HEK293 (cell line): Measurements from ENCODE around the gene TRPM2.

Experiments
- CTCF ChIA-PET: fragments of 350-600 bp; formaldehyde crosslinking; extraction: SDS; loops from one replicate; lab custom pipeline; 2021; ENCODE audit warnings: antibody characterized with exemption; lab: Yijun Ruan, JAX
- POLR2A ChIA-PET: fragments of 300-600 bp; formaldehyde crosslinking; extraction: SDS; loops from one replicate; lab custom pipeline; 2020; ENCODE audit warnings: antibody characterized with exemption, inconsistent platforms; lab: Yijun Ruan, JAX
- H3K27ac ChIP-seq: fragments of 200-500 bp; sonication (Bioruptor generic); 2 replicates; pipeline ENCODE4 v1.5.1; 2014; ENCODE audit warnings: low read depth, low read length, control low read depth, inconsistent platforms; ENCODE audit errors: extremely low read depth
- H3K36me3 ChIP-seq, 2 experiments: fragments of 200-500 bp in 1 of 2; sonication (Bioruptor generic) in 1 of 2; 1 replicate in 1 of 2; 2 replicates in 1 of 2; pipeline ENCODE4 v1.5.1; 2014 to 2017; ENCODE audit warnings: inconsistent platforms in 2 of 2, low read length in 2 of 2; ENCODE audit not compliant: control insufficient read depth in 2 of 2, insufficient read depth in 1 of 2
- H3K4me1 ChIP-seq: fragments of 200-500 bp; sonication (Bioruptor generic); 2 replicates; pipeline ENCODE4 v1.5.1; 2014; ENCODE audit warnings: mild to moderate bottlenecking, low read length, inconsistent platforms; ENCODE audit not compliant: control insufficient read depth, insufficient read depth
- H3K4me3 ChIP-seq: 2 replicates; pipeline ENCODE4 v1.5.1; 2011; ENCODE audit warnings: low read depth, mild to moderate bottlenecking, control low read depth, low read length, moderate library complexity
- H3K9me3 ChIP-seq: fragments of 200-500 bp; sonication (Bioruptor generic); 2 replicates; pipeline ENCODE4 v1.5.1; 2014; ENCODE audit warnings: low read depth, low read length, inconsistent platforms; ENCODE audit not compliant: control insufficient read depth, insufficient read depth
- BCL6B ChIP-seq: fragments of 450-650 bp; formaldehyde crosslinking; IDR thresholded peaks from 2 replicates; pipeline ENCODE4 v1.5.1; 2017; ENCODE audit warnings: missing biosample characterization, missing genetic modification characterization
- EGR2 ChIP-seq: fragments of 450-650 bp; formaldehyde crosslinking; IDR thresholded peaks from 2 replicates; pipeline ENCODE4 v1.5.1; 2016; ENCODE audit warnings: low read depth, missing biosample characterization, missing genetic modification characterization
- GLI4 ChIP-seq: fragments of 450-650 bp; formaldehyde crosslinking; IDR thresholded peaks from 2 replicates; pipeline ENCODE4 v1.5.1; 2016; ENCODE audit warnings: missing biosample characterization, missing genetic modification characterization
- HOXD13 ChIP-seq: sonication (generic); formaldehyde crosslinking; IDR thresholded peaks from 2 replicates; pipeline ENCODE4 v1.8.0; 2022; ENCODE audit warnings: missing genetic modification reagents, borderline replicate concordance
- KLF1 ChIP-seq: fragments of 450-650 bp; formaldehyde crosslinking; IDR thresholded peaks from 2 replicates; pipeline ENCODE4 v1.5.1; 2016; ENCODE audit warnings: missing biosample characterization, missing genetic modification characterization
- KLF8 ChIP-seq: fragments of 450-650 bp; formaldehyde crosslinking; IDR thresholded peaks from 2 replicates; pipeline ENCODE4 v1.5.1; 2016; ENCODE audit warnings: missing biosample characterization, missing genetic modification characterization
- OVOL3 ChIP-seq: fragments of 450-650 bp; formaldehyde crosslinking; IDR thresholded peaks from 2 replicates; pipeline ENCODE4 v1.5.1; 2016; ENCODE audit warnings: missing biosample characterization, missing genetic modification characterization
- RBAK ChIP-seq: fragments of 450-650 bp; formaldehyde crosslinking; IDR thresholded peaks from 2 replicates; pipeline ENCODE4 v1.5.1; 2016; ENCODE audit warnings: missing biosample characterization, missing genetic modification characterization
- SP7 ChIP-seq: fragments of 450-650 bp; formaldehyde crosslinking; IDR thresholded peaks from 2 replicates; pipeline ENCODE4 v1.5.1; 2016; ENCODE audit warnings: missing biosample characterization, missing genetic modification characterization
- ZBTB1 ChIP-seq: fragments of 450-650 bp; formaldehyde crosslinking; IDR thresholded peaks from 2 replicates; pipeline ENCODE4 v1.5.1; 2016; ENCODE audit warnings: missing biosample characterization, missing genetic modification characterization
- ZEB2 ChIP-seq: fragments of 450-650 bp; formaldehyde crosslinking; IDR thresholded peaks from 2 replicates; pipeline ENCODE4 v1.5.1; 2016; ENCODE audit warnings: missing biosample characterization, missing genetic modification characterization
- ZFP37 ChIP-seq: fragments of 450-650 bp; formaldehyde crosslinking; IDR thresholded peaks from 2 replicates; pipeline ENCODE4 v1.5.1; 2016; ENCODE audit warnings: missing biosample characterization, missing genetic modification characterization
- ZFP41 ChIP-seq: fragments of 450-650 bp; formaldehyde crosslinking; IDR thresholded peaks from 2 replicates; pipeline ENCODE4 v1.5.1; 2016; ENCODE audit warnings: missing biosample characterization, missing genetic modification characterization, borderline replicate concordance
- ZNF114 ChIP-seq: fragments of 450-650 bp; formaldehyde crosslinking; IDR thresholded peaks from 2 replicates; pipeline ENCODE4 v1.5.0; 2017; ENCODE audit warnings: missing biosample characterization, missing genetic modification characterization
- ZNF121 ChIP-seq: fragments of 450-650 bp; formaldehyde crosslinking; IDR thresholded peaks from 2 replicates; pipeline ENCODE4 v1.5.1; 2016; ENCODE audit warnings: missing biosample characterization, missing genetic modification characterization
- ZNF157 ChIP-seq: fragments of 450-650 bp; formaldehyde crosslinking; IDR thresholded peaks from 2 replicates; pipeline ENCODE4 v1.5.1; 2016; ENCODE audit warnings: missing biosample characterization, missing genetic modification characterization
- ZNF175 ChIP-seq: fragments of 450-650 bp; formaldehyde crosslinking; IDR thresholded peaks from 2 replicates; pipeline ENCODE4 v1.5.1; 2016; ENCODE audit warnings: missing biosample characterization, missing genetic modification characterization
- ZNF184 ChIP-seq: fragments of 450-650 bp; IDR thresholded peaks from 2 replicates; pipeline ENCODE4 v1.5.1; 2018; ENCODE audit warnings: missing biosample characterization, mild to moderate bottlenecking, missing genetic modification characterization
- ZNF2 ChIP-seq: fragments of 450-650 bp; formaldehyde crosslinking; IDR thresholded peaks from 2 replicates; pipeline ENCODE4 v1.5.1; 2016; ENCODE audit warnings: missing biosample characterization, missing genetic modification characterization
- ZNF37A ChIP-seq: fragments of 450-650 bp; IDR thresholded peaks from 2 replicates; pipeline ENCODE4 v1.5.1; 2018; ENCODE audit warnings: missing biosample characterization, missing genetic modification characterization
- ZNF544 ChIP-seq: fragments of 450-650 bp; formaldehyde crosslinking; IDR thresholded peaks from 2 replicates; pipeline ENCODE4 v1.5.0; 2017; ENCODE audit warnings: missing biosample characterization, missing genetic modification characterization
- ZNF548 ChIP-seq: fragments of 450-650 bp; formaldehyde crosslinking; IDR thresholded peaks from 2 replicates; pipeline ENCODE4 v1.5.1; 2016; ENCODE audit warnings: missing biosample characterization, missing genetic modification characterization
- ZNF571 ChIP-seq: fragments of 450-650 bp; formaldehyde crosslinking; IDR thresholded peaks from 2 replicates; pipeline ENCODE4 v1.5.0; 2017; ENCODE audit warnings: missing biosample characterization, missing genetic modification characterization
- ZNF704 ChIP-seq: fragments of 450-650 bp; formaldehyde crosslinking; IDR thresholded peaks from 2 replicates; pipeline ENCODE4 v1.5.1; 2016; ENCODE audit warnings: missing biosample characterization, missing genetic modification characterization
- ZNF777 ChIP-seq: fragments of 450-650 bp; formaldehyde crosslinking; IDR thresholded peaks from 2 replicates; pipeline ENCODE4 v1.5.1; 2017; ENCODE audit warnings: missing biosample characterization, missing genetic modification characterization, borderline replicate concordance
- ZNF785 ChIP-seq: fragments of 450-650 bp; formaldehyde crosslinking; IDR thresholded peaks from 2 replicates; pipeline ENCODE4 v1.5.1; 2016; ENCODE audit warnings: missing biosample characterization, missing genetic modification characterization
- ZSCAN4 ChIP-seq: fragments of 450-650 bp; formaldehyde crosslinking; IDR thresholded peaks from 2 replicates; pipeline ENCODE4 v1.5.1; 2017; ENCODE audit warnings: missing biosample characterization, missing genetic modification characterization
- TF ChIP-seq, protein P1 (sequence below): fragments of 450-650 bp; formaldehyde crosslinking; IDR thresholded peaks from 2 replicates; pipeline ENCODE4 v1.5.1; 2016; ENCODE audit warnings: missing biosample characterization, missing genetic modification characterization
- TF ChIP-seq, protein P2 (sequence below): fragments of 450-650 bp; formaldehyde crosslinking; IDR thresholded peaks from 2 replicates; pipeline ENCODE4 v1.5.1; 2016; ENCODE audit warnings: missing biosample characterization, missing genetic modification characterization

Gene TRPM2

DNA sequence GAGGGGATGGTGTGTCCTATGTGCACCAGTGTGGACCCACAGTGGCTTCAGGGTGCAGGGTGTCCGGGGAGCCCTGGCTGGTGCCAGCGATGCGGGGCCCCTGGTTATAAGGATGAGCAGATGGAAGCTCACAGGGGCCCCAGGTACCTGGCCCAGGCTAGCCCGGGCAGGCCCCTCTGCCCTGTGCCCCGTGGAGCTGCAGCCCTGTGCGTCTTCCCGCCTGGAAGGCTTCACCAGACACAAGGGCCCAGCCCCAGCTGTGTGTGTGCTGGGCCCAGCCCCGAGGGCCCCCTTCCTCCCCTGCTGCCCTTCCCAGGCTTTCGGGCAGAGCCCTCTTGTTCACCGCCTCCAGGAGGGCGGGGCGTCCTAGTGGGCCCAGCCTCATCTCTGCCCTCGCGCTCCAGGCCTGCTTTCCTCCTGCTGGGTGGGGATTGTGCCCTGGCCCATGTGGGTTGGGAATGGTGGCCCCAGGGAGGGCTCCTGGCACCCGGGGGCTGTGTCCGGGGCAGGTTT is 37.7 kb upstream of the TRPM2 start (continued):
- TF ChIP-seq ZNF184: no peak
- no peak for TF ChIP-seq ZFP41 (tag by site-specific recombination)
- no peak for TF ChIP-seq ZSCAN4 (tag by site-specific recombination)
- TF ChIP-seq ZFP37 (tag by site-specific recombination): no peak
- TF ChIP-seq ZNF114 (tag by site-specific recombination): no peak
- no peak for TF ChIP-seq ZNF2 (tag by site-specific recombination)
- no peak for TF ChIP-seq ZNF777 (tag by site-specific recombination)

DNA sequence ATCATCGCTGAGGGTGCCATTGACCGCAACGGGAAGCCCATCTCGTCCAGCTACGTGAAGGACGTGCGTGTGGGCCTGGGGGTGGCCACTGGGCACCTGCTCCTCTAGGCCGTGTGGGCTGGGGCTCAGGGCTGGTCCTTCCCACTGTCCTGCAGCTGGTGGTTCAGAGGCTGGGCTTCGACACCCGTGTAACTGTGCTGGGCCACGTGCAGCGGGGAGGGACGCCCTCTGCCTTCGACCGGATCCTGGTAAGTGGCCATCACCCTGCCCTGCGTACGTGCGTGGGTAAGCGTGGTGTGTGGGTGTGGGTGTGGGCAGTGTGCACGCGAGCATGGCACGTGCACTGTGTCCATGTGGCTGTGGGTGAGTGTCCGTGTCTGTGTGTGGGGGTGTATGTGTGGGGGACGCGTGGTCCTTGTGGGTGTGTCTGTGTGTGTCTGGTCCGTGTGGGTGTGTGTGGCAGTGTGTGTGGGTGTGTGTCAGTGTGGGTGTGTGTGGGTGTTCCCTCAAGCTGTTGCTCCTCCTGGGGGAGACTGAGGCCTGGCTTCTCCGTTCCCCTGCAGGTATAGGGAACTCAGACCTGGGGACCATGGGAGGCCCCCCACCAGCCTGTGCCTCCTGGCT is 37.0 kb upstream of the TRPM2 start:
- Histone ChIP-seq H3K4me1 (no peaks in the 10 kb centered on the region), H3K36me3 (peaks cover 3 to 91% of the 10 kb centered on the region in 2 experiments; a peak in 2 of 3 replicates), H3K4me3 (no peak overlapping the region), H3K9me3 (no peaks in the 10 kb centered on the region), H3K27ac (0 out of 2 replicates have a peak overlapping the region, but pooled peaks have one; percentile 46)
- CTCF ChIA-PET: interaction anchor here (1.0 to 1.4 kb wide), 2 partner anchors 12 to 19 kb away, joined by 6 to 7 read pairs; no protein-coding TSS in a partner anchor
- POLR2A ChIA-PET: no interaction called here
- TF ChIP-seq ZNF37A (tag by site-specific recombination): no peak
- TF ChIP-seq SP7 (tag by site-specific recombination): no peak
- TF ChIP-seq ZNF175 (tag by site-specific recombination): peak; percentile 54; the same call in 1 of the 2 replicates
- TF ChIP-seq ZNF785 (tag by site-specific recombination): no peak
- TF ChIP-seq ZNF2 (tag by site-specific recombination): no peak
- TF ChIP-seq EGR2 (tag by site-specific recombination): peak; percentile 100
- TF ChIP-seq, protein P1, sequence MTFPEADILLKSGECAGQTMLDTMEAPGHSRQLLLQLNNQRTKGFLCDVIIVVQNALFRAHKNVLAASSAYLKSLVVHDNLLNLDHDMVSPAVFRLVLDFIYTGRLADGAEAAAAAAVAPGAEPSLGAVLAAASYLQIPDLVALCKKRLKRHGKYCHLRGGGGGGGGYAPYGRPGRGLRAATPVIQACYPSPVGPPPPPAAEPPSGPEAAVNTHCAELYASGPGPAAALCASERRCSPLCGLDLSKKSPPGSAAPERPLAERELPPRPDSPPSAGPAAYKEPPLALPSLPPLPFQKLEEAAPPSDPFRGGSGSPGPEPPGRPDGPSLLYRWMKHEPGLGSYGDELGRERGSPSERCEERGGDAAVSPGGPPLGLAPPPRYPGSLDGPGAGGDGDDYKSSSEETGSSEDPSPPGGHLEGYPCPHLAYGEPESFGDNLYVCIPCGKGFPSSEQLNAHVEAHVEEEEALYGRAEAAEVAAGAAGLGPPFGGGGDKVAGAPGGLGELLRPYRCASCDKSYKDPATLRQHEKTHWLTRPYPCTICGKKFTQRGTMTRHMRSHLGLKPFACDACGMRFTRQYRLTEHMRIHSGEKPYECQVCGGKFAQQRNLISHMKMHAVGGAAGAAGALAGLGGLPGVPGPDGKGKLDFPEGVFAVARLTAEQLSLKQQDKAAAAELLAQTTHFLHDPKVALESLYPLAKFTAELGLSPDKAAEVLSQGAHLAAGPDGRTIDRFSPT: peak; percentile 22; the same call in 1 of the 2 replicates
- TF ChIP-seq ZNF571 (tag by site-specific recombination): no peak
- no peak for TF ChIP-seq RBAK (tag by site-specific recombination)
- TF ChIP-seq OVOL3 (tag by site-specific recombination): no peak
- peak; percentile 42; the same call in 1 of the 2 replicates for TF ChIP-seq ZSCAN4 (tag by site-specific recombination)
- no peak for TF ChIP-seq ZNF548 (tag by site-specific recombination)
- TF ChIP-seq KLF1: peak; percentile 52
- TF ChIP-seq, protein P2, sequence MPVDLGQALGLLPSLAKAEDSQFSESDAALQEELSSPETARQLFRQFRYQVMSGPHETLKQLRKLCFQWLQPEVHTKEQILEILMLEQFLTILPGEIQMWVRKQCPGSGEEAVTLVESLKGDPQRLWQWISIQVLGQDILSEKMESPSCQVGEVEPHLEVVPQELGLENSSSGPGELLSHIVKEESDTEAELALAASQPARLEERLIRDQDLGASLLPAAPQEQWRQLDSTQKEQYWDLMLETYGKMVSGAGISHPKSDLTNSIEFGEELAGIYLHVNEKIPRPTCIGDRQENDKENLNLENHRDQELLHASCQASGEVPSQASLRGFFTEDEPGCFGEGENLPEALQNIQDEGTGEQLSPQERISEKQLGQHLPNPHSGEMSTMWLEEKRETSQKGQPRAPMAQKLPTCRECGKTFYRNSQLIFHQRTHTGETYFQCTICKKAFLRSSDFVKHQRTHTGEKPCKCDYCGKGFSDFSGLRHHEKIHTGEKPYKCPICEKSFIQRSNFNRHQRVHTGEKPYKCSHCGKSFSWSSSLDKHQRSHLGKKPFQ: no peak
- TF ChIP-seq ZBTB1 (tag by site-specific recombination): no peak
- TF ChIP-seq KLF8 (tag by site-specific recombination): peak; percentile 53; the same call in 1 of the 2 replicates
- TF ChIP-seq ZNF777 (tag by site-specific recombination): no peak
- TF ChIP-seq HOXD13: no peak
- TF ChIP-seq ZNF121: no peak
- no peak for TF ChIP-seq GLI4
- no peak for TF ChIP-seq ZNF544 (tag by site-specific recombination)
- TF ChIP-seq ZNF704 (tag by site-specific recombination): no peak
- TF ChIP-seq ZNF157: no peak
- TF ChIP-seq BCL6B: no peak
- TF ChIP-seq ZEB2 (tag by site-specific recombination): no peak
